ENCODE measurements around the gene GOSR1.

GOSR1 gene

DNA sequence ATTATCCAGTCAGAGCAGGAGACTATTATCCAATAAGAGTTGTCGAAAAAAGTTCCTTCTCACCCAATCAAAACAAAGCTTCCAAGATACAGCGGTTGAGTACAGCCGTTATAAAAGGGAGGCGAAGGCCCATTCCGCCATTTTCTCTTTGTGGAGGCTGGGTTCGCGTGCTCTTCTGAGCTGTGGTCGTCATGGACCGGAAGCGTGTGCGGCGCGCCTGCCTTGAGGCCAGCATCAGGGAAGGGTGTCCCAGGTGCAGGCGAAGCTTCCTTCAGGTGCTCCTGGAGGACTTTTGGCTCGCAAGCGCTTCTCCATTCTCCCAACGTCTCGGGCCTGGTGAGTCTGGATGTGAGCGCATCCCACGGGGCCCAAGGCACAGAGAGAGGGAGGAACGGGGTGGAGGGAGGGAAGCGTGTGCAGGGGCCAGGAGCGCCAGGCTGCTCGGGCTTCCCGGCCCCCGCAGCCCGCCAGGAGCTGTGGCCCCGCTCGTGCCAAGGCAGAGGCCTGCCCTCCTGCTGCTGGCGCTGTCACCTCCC is 99.2 kb downstream of the GOSR1 start:
- DNase-seq: no peak

Data from DMS53 (cell line).